Measurements from ENCODE around the gene PPP3R1.
A peak's percentile ranks its signal among the peaks of the same experiment; 100 is the strongest.
"Not testable (repeated sequence)": the region's sequence is repeated elsewhere in the genome, so short reads cannot be mapped to it uniquely, and the experiment has no call there.

Gene PPP3R1

GRCh38 chr2:68193144-68193543 lies 59.2 kb downstream of the PPP3R1 start:
- FAIRE-seq (no peak), DNase-seq (ENCODE audit: extremely low spot score, insufficient read length, low read depth) (no peak)

DNA sequence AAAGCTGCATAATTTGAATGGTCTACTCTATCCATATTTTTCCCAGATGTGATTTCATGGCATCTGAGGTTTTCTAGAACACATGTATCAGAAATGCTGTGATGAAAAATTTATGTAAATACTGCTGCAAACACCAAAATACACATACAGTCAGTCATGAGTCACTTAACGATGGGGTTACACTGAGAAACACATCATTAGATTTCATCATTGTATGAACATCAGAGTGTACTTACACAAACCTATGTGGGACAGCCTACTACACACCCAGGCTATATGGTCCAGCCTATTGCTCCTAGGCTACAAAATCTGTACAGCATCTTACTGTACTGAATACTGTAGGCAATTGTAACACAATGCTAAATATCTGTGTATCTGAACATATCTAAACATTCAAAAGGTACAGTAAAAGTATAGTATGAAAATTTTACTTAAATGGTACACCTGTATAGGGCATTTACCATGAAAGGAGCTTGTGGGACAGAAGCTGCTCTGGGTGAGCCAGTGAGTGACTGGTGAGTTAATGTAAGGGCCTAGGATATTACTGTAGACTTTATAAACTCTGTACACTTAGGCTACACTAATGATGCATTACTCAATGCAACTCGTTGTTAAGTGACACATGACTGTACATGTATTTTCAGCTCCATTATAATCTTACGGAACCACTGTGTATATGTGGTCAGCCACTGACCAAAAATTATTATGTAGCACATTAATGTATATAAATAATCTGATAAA lies 61.2 kb downstream of the PPP3R1 start:
- no peak for FAIRE-seq
- DNase-seq (ENCODE audit: extremely low spot score, insufficient read length, low read depth): no peak

GRCh38 chr2:68189991-68190784 lies 62.1 kb downstream of the PPP3R1 start:
- DNase-seq (ENCODE audit: extremely low spot score, insufficient read length, low read depth) (no peak), FAIRE-seq (no peak)

- FAIRE-seq: no peak
- DNase-seq (ENCODE audit: extremely low spot score, insufficient read length, low read depth): no peak
Observed at GRCh38 chr2:68188831-68189230, 63.5 kb downstream of the PPP3R1 start.

GRCh38 chr2:68187329-68187728 lies 65.0 kb downstream of the PPP3R1 start:
- no peak for DNase-seq (ENCODE audit: extremely low spot score, insufficient read length, low read depth)
- no peak for FAIRE-seq

DNA sequence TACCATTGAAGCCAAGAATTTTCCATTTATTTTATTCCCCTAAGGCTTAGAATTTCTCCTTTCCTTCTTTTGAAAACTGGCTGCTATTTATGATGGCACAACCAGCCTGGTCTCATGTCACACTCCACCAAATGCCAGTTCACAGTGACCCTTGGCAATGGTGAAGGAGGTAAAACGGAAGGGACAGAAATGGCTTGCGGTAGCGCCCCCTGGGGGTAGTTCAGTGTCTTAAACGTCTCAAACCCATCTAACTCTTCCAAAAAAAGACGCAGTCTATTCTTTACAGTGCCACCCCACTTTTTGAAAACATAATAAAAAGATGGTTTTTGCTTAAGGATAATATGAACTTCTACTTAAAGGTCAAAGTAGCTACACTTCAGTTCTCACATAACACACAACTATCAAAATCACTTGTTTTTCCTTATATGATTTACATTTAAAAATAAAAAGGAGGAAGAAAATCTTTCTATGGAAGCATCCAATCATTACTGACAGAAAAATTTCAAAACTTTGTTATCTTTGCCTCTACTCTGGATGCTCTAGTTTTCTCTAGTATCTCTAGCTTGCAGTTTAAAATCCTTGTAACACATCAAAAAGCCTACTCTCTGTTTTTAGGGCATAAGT lies 66.7 kb downstream of the PPP3R1 start:
- DNase-seq (ENCODE audit: extremely low spot score, insufficient read length, low read depth) (no peak), FAIRE-seq (peak; percentile 67)

GRCh38 chr2:68182902-68183301 lies 69.4 kb downstream of the PPP3R1 start:
- FAIRE-seq (no peak), DNase-seq (ENCODE audit: extremely low spot score, insufficient read length, low read depth) (no peak)

DNA sequence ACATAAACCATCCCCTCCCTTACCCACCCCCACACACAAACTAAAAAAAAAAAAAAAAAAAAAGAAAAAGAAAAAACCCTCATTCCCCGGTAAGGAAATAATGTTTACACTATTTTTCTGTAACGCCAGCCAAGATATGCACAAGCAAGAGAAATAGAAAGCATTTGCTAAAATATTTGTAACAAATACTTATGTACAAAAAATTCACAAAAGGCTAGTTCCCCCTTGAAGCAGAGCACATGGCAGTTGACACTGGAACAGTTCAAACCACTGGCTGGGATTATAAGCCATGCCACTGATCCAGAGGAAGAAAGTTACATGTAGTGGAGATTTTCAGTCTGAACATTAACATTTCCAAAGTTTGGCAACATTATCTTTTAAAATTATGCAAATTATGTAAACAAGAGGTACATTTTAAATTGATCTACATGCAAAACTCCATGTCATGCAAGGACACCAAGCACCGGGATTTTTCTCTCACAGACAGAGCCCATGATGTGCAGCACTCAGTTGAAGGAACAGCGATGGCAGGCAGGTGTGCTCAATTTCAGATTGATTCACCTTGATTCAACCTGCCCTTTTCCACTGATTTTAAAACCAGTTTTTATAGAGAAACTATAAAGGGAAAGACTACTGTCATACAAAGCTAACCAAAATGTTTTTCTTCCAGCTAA lies 73.2 kb downstream of the PPP3R1 start:
- DNase-seq (ENCODE audit: extremely low spot score, insufficient read length, low read depth) (no peak), FAIRE-seq (no peak)

DNA sequence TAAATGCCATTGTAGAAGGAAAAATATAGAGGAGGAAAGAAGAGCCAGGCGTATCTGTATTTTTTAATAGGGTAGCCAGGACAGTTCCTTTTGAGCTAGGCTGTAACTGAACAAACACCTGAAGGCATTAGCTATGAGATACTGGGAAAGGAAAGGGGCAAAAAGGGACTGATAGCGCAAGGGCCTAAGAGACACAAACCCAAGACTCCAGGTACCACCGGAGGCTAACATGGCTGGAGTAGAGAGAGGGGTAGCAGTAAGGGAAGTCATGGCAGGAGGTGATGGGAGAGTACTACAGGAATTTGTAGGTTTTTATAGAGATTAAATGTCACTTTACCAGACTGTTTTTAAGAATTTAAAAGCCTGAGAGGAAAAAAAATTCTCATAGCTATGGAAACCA lies 73.9 kb downstream of the PPP3R1 start:
- DNase-seq (ENCODE audit: extremely low spot score, insufficient read length, low read depth): no peak
- FAIRE-seq: no peak

DNA sequence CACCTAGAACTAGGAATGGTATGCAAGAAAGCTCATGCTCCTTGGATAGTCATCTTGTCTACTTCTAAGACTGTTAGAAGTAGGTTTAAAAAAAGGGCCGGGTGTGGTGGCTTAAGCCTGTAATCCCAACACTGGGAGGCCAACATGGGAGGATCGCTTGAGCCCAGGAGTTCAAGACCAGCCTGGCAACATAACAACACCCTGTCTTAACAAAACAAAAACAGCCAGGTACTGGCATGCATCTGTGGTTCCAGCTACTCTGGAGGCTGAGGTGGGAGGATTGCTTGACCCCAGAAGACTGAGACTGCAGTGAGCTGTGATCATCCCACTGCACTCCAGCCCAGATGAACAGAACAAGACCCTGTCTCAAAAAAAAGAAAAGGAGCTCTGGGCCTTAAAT lies 74.8 kb downstream of the PPP3R1 start:
- DNase-seq (ENCODE audit: extremely low spot score, insufficient read length, low read depth) (no peak), FAIRE-seq (no peak)

- FAIRE-seq (no peak), DNase-seq (ENCODE audit: extremely low spot score, insufficient read length, low read depth) (no peak)
Observed at GRCh38 chr2:68176657-68177056, 75.7 kb downstream of the PPP3R1 start.

GRCh38 chr2:68175210-68175609 lies 77.1 kb downstream of the PPP3R1 start:
- not testable (repeated sequence) for FAIRE-seq; DNase-seq (ENCODE audit: extremely low spot score, insufficient read length, low read depth)

DNA sequence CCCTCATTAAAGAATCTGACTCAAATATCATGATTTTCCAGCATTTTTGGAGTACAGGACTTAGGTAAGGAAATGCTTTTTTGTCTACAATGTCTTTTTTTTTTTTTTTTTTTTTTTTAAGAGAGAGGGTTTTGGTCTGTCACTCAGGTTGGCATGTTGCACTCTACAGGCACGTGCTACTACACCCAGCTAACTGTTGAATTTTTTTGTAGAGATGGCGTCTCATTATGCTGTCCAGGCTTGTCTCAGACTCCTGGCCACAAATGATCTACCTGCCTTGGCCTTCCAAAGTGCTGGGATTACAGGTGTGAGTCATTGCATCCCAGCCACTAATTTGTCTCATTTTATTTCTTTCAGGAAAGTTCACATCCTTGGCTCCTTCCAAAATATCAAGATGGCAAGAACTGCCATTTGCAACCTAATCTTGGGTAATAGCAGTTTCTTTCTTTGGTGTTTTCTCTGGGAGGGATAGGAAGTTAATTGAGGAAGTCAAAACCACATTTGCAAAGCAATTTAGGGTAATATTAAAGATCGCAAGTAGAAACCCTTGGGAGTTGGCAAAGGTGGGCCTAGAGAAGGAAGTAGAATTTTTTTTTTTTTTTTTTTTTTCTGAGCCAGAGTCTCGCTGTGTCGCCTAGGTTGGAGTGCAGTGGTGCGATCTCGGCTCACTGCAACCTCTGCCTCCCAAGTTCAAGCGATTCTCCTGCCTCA lies 79.2 kb downstream of the PPP3R1 start:
- DNase-seq (ENCODE audit: extremely low spot score, insufficient read length, low read depth) (no peak), FAIRE-seq (no peak)

- FAIRE-seq (no peak), DNase-seq (ENCODE audit: extremely low spot score, insufficient read length, low read depth) (no peak)
Observed at GRCh38 chr2:68172521-68172920, 79.8 kb downstream of the PPP3R1 start.

GRCh38 chr2:68171684-68172083 lies 80.6 kb downstream of the PPP3R1 start:
- FAIRE-seq (no peak), DNase-seq (ENCODE audit: extremely low spot score, insufficient read length, low read depth) (no peak)

DNA sequence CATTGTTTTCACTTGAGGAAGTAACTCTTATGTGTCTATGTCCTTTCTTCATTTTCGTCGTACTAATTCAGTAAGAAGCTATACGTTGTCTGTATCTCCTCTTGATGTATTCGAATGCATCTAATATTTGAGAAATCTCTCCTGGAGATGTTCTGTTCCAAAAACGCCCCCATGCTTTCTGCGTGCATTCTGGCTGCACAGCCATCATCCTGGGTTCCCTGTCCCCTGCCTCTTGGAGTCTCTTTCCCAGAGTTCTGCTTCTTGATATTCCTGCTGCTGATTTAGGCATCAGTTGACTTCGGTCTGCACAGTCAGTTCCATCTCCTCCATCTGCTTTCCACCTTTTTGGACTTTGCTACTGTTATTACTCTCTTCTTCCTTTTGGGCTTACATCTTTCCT lies 81.2 kb downstream of the PPP3R1 start:
- FAIRE-seq: no peak
- DNase-seq (ENCODE audit: extremely low spot score, insufficient read length, low read depth): no peak

DNA sequence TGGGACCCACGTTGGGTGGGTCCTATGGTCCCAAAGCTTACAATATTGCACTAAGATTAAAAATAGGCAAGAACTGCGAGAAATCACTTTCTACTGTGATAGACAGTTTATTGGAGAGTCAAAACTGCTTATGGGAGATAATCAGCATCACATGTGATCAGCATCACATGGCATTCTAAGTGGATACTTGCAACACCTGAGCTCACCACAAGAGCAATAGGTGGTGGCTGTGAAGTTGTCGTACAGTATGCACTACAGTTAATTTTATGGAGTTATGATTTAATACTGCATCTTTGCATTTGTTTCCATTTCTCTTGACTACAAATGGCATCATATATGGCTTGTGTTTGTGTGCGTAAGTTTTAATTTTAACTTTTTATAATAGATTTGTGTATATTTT lies 83.0 kb downstream of the PPP3R1 start:
- FAIRE-seq: no peak
- no peak for DNase-seq (ENCODE audit: extremely low spot score, insufficient read length, low read depth)

DNA sequence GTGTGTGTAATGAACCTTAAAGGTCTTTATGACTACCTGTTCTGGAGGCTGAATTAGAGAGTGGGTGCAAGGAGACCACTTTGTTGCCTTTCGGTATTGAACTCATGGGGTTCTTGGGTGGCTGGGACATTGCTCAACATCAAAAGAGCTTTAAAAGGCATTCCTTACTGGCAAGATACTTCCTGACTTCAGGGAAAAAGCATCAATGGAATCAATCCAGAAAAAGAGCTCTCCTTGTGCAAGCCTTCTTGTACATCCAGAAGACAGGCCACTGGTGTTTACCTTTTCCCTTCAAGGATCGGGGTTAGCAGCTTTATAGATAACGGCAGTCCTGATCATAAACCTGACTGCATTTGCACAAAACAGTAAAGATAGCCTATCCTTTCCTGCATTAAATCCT lies 85.1 kb downstream of the PPP3R1 start:
- DNase-seq (ENCODE audit: extremely low spot score, insufficient read length, low read depth) (no peak), FAIRE-seq (no peak)

- FAIRE-seq (no peak), DNase-seq (ENCODE audit: extremely low spot score, insufficient read length, low read depth) (no peak)
Observed at GRCh38 chr2:68163641-68164040, 88.7 kb downstream of the PPP3R1 start.

DNA sequence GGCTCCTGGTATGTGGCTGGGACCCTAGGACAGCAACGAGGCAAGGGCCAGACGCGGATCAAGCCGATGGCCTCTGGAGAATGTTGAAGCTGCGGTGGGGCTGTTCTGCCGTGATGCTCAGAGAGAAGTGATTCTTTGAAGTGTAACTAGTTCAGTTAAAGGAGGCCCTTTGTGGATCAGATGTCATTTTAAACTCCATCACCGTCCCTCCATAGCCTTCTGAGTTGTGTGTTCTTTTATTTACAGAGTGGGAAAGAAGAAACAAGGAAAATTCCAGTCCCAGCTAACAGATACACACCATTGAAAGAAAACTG lies 94.2 kb downstream of the PPP3R1 start:
- no peak for DNase-seq (ENCODE audit: extremely low spot score, insufficient read length, low read depth)

More for the DNA sequence above, 94.2 kb downstream of the PPP3R1 start:
- FAIRE-seq: no peak

Data from GM18507 (cell line).